HS-5 (cell line): ENCODE measurements around the gene CAPG.
"Not testable (repeated sequence)": the region's sequence is repeated elsewhere in the genome, so short reads cannot be mapped to it uniquely, and the experiment has no call there.

Source experiments
- DNase-seq: peaks from one replicate; pipeline ENCODE4 v3.0.0-alpha.2; 2012; ENCODE audit warnings: low read depth

CAPG gene

DNA sequence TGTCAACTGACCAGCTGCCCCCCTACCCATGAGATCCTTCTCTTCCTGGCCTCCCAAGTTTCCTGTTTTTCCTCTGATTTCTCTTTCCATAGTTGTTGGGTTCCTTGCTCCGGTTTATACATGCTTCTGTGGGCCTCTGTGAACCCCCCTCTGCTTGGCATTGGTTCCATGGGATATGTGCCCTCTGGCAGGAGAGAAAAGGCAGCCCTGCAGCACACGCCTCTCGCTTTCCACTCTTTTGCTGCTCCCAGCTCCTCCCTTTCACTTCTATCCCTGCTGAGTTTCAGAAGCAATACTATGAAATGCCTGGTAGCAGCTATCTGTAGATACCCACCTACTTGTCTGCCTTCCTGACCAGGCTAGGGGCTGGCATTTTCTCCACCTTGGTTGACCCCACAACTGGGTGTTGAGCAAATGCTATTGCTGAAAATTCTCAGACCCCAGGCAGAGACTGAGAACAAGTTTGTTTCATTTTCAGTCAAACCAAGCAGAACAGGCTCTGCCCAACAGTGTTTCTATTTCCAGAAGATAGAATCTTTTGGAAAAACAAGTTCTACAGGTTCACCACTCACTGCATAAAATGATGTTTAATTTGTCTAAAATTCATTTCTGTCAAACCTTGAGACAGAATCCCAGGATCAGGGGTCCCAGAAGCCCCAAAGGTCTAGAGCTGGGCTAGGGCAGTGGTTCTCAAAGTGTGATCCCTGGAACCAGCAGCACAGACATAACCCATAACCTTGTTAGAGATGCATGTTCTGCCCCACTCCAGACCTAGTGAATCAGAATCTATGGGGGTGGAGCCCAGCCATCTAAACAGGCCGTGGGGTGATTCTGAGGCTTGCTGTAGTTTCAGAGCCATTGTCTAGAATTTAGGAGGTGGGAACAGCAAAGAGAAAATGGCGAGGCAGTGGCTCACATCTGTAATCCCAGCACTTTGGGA, 13.4 kb downstream of the CAPG start:
- no peak for DNase-seq

DNA sequence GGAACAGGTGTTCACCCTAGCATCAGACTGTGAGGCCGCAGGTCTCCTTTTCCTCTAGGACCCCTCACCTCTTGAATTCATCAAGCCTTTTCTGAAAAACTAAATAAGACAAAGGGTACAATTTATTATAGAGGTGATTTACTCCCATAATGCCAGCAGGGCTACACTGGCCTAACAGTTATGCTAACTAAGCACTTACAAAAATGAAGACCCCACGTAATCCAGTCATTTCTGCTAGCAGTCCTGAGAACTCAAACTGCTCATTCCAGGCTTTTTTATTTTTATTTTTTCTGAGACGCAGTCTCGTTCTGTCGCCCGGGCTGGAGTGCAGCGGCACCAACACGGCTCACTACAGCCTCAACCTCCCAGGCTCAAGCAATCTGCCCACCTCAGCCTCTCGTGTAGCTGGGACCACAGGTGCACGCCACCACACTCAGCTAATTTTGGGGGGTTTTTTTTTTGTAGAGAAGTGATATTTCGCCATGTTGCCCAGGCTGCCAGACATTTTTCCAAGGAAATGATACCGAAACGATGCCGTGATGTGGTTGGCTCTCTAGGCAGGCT, 14.2 kb downstream of the CAPG start:
- DNase-seq = no peak

DNA sequence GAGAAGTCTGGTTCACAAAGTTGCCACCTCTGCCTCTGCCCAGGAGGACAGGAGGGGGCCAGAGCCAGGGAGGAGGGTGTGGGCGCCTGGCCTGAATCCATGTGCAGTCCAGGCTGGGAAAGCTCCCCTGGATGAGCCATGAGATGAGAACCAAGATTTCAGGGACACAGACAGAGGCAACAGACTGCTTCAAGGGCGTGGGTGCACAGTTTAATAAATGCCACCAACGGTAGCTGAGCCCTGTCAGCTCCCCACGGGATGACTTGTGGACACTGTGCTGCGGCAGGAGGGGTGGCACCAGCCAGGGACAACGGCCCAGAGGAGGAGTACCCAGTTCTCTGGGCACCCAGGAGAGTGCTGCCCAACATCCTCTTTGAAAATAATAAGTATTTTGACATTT, 15.2 kb downstream of the CAPG start:
- no peak for DNase-seq

DNA sequence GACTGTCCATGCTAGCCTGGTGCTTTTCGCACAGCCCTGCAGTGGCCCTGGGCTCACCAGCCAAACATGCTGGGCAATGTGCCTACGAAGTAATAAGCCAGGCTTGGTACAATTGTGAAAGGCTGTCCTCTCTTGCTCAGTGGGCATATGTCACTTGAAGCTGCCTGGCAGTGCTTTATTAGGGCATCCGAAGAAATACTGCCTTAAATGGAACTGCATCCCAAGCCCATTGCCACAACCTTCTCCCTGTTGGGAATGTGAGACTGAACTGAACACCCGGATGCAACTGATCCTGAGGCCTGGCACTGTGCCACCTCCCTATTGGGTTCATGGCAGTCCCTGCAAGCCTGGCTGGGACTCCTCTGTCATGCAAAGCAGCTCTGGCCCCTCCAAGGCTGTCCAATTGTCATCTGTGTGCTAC, 15.9 kb downstream of the CAPG start:
- DNase-seq = no peak

DNA sequence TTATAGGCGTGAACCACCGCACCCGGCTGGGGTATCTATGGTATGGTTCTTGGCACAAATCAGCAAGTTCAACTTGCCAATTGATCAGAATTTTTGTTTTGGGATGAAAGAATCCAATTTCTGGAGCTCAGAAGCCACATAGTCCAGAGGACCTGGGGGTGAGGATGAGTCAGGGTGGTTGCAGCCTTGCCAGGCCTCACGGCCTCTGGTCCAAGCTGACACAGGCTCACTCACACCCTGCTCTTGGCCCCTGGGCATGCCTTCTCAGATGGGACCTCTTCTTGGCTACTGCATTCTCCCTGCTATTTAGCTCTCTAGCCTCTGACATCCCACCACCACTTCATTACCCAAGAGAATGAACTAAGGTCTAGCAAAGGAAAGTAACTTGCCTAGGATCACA, 16.3 kb downstream of the CAPG start:
- DNase-seq = no peak

DNA sequence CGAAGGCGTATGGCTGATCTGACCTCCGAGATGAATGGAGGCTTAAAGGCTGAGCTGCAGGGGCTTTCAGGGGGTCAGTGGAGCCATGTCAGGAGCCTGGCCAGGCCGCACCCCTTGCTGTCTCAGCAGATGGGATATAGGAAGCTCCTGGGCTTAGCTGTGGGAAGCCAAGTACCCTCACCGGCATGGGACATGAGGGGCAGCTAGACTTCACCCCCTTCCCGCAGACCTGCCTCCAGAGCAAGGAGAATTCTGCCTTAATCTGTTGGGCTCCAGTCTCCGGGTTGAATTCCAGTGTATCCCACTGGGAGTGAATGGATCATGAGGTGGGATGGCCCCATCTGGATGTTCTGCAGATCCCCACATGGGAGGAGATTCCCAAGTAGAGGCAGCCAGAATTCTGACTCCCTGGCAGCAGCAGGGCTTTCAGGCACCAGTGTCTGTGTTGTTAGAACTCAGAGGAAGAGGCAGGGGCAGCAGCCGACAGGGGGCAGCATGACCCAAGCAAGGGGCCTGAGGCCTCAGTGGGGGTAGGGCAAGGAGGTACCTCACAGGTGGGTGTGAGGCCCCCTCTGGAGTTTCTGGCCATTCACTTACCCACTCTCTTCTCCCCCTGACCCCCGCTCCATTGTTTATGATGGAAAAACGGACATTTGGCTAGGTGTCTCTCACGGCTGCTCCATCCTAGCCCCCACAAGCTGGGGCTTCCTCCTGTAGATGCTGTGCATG, 19.1 kb downstream of the CAPG start:
- no peak for DNase-seq

DNA sequence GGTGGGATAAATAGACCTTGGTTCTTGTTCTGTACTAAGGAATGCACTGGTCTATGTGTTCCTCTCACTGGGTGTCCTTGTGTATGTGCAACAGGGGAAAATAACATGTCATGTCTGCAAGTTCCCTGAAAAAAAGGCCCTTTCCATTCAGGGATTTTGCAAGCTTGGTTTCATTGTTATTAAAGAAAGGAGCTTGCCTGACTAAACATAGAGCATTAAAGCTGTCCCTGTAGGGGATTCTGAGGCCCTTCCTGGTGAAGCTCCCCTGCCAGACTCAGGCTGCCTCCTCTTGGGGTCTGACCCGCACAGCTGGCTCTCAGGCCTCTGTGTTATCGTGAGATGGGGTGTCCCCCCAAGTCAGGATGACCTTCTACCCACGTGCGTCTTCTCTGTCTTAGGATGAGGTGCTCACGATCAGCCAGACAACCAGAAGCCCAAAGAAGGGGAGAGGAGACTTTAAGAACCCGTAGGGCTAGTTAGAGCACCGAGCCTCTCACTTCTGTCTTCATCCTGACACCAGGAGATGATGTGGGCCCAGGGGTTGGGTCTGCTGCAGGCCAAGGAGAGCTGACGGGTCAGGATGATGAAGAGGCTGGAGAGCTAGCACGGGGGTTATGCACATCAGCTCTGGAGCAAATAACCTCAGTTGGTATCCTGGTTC, 21.2 kb downstream of the CAPG start:
- DNase-seq = no peak

DNA sequence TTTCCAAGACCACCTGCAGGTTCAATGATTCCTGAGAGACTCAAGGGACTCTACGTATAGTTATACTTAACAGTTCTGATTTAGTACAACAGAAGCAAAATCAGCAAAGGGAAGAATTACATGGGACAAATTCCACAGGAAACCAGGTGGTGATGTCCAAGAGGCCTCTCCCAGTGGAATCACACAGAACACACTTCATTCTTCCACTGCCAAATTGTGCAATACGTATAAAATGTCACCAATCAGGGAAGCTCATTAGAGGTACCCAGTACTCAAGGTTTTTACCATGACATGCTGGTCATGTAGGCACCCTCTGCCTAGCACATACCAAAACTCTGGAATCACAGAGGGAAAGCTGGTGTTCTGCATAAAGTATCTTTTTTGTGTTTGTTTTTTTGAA, 22.4 kb downstream of the CAPG start:
- no peak for DNase-seq

DNA sequence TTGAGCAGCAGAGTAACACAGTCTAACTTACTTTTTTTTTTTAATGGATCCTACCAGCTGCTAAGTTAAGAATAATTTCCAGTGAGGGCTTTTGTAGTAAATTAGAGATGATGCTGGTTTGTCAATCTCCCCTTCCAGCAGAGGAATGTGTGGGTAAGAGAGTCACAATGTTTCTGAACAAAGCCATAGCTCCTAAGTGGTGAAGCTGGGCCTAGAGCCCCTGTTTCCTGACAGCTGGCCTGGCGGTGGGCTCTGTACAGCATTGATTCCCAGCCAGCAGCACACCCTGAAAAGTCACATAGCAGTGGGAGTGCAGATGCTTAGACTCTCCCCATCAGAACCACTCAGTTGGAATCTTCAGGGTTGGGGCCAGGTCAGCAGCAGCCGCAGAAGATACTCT, 24.4 kb downstream of the CAPG start:
- no peak for DNase-seq

DNA sequence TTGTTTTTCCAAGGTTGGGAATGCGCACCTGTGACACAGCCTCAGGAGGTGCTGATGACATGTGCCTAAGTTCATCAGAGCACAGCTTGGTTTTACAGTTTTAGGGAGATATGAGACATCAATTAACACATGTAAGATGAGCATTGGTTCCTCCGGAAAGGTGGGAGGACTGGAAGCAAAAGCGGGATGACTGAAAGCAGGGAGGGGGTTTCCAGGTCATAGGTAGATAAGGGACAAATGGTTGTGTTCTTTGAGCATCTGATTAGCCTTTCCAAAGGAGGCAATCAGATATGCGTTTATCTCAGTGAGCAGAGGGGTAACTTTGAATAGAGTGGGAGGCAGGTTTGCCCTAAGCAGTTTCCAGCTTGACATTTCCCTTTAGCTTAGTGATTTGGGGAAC, 26.3 kb downstream of the CAPG start:
- no peak for DNase-seq

DNA sequence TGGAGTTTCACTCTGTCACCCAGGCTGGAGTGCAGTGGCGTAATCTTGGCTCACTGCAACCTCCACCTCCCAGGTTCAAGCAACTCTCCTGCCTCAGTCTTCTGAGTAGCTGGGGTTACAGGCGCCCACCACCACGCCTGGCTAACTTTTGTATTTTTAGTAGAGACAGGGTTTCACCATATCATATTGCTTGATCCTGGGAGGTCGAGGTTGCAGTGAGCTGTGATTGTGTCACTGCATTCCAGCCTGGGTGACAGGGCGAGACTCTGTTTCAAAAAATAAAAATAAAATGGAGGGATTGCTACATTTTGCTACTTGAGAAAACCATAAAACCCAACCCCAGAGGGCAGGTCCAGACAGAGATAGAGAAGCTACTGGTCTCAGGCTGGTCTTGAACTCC, 27.0 kb downstream of the CAPG start:
- DNase-seq = not testable (repeated sequence)

DNA sequence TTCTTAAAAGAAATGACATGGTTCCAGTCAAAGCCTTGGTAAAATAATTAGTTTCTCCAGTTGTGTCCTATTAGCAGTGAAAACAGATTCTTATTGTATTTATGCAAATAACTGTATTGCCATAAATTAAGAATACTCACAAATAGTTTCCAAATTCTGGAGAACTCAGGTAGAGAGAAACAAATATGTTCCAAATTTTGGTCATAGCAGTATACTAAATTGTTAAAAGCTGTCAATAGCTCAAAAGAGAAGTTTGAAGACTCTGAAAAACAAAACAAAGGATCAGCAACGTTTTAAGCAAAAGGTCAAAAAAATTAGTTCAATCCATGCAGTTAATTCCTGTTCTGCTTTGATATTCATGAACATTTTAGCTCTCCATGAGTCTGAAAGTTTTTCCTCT, 30.1 kb downstream of the CAPG start:
- no peak for DNase-seq

DNA sequence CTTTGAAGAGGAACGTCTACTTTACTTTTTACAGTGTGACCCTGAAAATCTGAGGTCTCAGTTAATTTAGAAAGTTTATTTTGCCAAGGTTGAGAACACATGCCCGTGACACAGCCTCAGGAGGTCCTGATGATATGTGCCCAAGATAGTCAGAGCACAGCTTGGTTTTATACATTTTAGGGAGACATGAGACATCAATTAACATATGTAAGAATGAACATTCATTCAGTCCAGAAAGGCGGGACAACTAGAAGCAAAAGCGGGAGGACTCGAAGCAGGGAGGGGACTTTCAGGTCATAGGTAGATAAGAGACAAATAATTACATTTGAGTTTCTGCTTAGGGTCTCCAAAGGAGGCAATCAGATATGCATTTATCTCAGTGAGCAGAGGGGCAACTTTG, 31.9 kb downstream of the CAPG start:
- no peak for DNase-seq

DNA sequence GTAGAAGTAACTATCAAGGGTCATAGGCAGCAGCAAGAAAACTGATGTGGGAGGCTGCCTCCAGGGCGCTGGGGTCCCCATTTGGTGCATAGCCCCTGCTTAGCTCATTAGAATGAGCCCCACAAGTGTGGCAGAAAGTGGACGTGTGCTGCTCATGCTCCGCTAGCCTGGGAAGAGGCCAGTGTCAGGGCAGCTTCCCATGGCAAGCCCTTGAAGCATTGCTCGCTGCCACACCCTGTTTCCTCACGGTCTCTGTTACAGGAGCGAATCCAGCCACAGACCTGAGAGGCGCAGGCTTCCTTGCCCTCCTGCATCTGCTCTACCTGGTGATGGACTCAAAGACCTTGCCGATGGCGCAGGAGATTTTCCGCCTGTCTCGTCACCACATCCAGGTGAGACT, 33.1 kb downstream of the CAPG start:
- DNase-seq = no peak

DNA sequence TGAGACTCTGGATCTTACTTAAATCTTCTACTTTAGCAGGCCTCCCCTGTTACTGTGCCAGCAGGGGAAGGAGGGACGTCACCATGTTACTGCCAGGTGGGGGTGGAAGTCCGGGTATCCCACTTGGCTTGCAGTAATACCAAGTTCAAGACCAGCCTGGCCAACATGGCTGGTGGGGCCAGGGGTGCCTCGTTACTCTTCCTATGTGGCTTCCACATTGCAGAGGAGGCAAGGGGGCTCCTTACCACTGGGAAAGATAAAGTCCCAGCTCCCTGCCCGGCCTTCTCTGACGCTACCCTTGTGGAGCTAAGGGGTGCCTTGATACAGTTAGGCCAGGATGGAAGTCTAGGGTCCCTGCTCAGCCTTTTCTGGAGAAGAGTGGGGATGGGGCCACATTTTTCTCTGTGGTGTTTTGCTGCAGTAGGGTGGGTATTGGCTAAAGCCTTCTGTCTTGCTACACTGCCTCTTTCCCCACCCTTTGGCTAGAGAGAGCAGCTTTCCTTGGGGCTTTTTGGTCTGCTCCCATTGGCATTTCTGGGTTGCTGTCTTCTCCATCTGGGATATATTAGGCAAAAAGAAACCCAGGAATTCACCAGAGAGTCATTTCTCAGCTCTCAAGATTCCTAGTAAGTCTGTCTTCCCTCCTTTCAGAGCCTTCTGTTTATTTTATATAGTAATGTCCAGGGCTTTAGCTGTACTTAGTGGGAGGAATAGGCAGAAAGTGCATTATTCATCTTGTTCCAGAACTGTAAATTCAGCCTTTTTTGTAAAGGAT, 33.7 kb downstream of the CAPG start:
- DNase-seq = no peak

DNA sequence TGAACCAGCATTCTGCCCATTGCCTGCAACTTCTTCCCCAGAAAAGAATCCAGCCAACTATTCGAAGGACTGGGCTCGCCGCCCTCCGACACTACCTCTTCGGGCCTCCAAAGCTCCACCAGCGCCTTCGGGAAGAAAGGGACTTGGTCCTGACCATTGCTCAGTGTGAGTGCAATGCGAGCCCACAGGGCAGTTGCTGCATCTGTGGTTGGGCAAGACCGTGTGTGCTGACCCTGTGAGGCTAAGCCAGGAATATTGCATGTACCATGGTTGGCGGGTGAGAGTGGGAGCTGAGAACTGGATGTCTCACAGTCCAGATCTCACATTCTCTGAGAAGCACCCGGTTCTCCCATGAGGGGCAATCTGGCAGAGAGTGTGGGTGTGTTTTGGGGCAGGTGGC, 39.1 kb downstream of the CAPG start:
- no peak for DNase-seq

DNA sequence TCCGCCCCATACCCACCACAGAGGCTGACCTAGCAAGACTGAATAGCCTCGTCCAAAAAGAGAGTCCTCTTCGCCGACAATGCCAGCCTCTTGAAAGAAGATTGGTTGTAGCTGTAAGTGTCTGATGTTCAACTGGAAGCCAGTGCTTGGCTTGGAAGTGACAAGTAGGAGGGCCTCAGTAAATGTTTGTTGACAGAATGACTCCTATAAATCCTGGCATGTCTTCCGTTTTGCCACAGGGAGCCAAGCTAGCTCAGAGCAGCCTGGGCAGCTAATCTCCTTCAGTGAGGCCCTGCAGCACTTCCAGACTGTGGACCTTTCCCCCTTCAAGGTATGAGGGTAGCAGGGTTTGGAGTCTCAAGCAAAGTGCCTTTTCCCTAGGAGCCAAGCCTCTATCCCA, 40.7 kb downstream of the CAPG start:
- no peak for DNase-seq

DNA sequence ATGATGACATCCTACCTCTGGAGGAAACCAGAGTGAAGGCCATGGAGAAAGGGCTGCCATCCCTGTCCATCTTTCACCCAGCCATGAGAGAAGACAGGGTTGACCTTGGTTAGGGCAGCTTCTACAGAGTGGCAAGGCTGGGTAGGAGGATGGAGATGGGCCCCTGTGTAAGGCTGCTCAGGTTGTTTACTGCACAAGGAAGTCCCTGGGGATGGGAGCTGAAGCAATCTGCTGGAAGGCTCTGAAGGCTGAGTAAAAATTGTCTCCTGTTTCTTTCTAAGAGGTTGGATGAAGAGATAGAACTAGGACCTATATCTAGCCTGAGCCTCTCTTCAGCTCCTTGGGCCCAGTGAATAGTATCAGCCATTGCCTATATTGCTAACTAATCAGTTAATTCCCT, 41.2 kb downstream of the CAPG start:
- DNase-seq = no peak

DNA sequence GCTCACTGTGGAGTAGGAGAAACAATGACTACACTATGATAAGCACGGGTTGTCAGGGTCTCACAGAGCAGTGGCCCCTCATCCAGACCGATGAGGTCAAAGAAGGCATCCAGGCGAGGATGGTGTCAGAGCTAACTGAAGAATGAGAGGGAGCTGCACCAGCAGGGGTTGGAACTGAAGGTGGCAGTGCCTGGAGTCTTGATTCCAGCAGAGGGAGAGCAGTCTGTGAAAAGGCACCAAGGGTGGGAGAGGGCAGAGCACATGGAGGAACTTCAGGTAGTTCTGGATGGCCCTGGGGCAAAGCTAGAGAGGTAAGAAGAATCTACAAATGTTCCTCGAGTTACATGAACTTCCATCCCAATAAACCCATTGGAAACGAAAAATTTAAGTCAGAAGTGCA, 43.0 kb downstream of the CAPG start:
- no peak for DNase-seq

DNA sequence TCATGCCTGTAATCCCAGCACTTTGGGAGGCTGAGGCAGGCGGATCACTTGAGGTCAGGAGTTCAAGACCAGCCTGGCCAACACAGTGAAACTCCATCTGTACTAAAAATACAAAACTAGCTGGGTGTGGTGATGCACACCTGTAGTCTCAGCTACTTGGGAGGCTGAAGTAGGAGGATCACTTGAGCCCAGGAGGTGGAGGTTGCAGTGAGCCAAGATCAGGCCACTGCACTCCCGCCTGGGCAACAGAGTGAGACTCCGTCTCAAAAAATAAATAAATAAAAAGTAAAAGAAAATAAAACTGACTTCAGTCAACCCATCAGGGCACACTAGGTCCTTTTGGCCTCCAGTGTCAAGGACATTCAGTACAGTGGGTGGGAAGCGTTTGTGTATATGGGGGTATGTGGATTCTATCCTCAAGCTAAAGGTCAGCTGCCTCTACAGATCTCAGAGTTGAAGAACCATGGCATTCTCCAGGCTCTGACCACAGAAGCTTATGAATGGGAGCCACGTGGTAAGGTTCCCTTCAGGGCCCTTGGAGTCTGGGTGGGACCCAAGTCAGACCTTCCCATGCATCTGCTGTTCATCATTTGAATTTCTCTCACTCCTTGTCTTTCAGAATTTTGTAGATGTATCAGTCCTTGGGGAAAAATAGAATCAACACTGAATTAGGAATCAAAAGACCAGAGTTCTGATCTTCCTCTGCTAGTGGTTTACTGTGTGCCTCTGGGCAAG, 47.3 kb downstream of the CAPG start:
- not testable (repeated sequence) for DNase-seq

DNA sequence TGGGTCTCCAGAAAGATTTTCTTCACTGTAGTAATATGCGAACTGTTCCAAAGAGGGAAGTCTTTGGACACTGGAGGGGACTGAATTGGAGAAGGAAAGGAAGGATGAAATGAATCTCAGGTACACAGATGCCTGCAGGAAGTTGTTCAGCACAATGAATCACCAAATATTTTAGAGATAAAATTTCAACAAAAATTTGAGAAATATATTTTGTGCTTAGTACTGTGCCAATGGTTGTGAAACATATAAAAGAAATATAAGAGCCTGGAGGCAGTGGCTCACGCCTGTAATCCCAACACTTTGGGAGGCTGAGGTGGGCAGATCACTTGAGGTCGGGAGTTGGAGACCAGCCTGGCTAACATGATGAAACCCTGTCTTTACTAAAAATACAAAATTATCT, 52.4 kb downstream of the CAPG start:
- no peak for DNase-seq
